ENCODE data around the gene PRPS2.

Gene PRPS2

GRCh38 chrX:12791257-12792228 is at the start of gene PRPS2:
Gene PRPS2 (plus strand): TSS chrX:12791412. CDS start chrX:12791498, 86 bp downstream.
- DNase-seq (ENCODE audit: low spot score) = peak; percentile 59

- DNase-seq (ENCODE audit: low spot score) = no peak
These were observed 49.8 kb upstream of the PRPS2 start for GRCh38 chrX:12741416-12741815.

DNA sequence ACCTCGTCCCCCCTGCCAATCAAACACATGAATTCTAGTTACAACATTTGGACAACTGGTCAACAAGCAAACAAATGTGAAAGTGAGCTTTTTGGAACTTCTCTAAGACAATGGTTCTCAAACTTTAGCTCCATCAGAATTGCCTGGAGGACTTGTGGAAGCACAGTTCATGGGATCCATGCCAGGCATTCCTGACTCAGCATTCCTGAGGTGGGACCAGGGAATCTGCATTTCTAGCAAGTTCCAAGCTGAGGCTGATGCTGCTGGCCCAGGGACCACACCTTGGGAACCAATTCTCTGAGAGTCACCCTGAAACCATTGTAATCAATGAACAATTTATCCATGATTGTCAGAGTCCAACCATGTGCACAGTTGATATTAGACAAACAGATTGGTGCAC is 43.8 kb upstream of the PRPS2 start:
- no peak for DNase-seq (ENCODE audit: low spot score)

DNA sequence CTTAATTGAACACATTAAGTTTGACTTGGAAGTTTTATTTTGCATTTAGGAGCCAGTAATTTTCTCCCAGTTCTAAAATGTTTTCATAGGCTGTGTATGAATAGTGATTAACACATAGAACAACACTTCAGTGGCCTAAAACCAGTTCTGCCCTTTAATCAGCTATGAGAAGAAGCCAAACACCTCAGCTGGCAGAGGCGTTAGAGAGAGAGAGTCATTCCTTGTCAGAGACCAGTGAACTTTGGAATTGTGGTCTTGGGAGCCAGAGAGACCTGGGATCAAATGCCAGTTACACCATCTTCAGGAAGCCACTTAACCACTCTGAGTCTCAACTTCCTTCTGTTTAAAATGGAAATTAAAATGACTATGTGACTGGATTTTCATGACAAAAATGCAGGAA is 39.3 kb upstream of the PRPS2 start:
- DNase-seq (ENCODE audit: low spot score) = no peak

- DNase-seq (ENCODE audit: low spot score) = no peak
These were observed 37.8 kb upstream of the PRPS2 start for GRCh38 chrX:12753366-12753765.

DNA sequence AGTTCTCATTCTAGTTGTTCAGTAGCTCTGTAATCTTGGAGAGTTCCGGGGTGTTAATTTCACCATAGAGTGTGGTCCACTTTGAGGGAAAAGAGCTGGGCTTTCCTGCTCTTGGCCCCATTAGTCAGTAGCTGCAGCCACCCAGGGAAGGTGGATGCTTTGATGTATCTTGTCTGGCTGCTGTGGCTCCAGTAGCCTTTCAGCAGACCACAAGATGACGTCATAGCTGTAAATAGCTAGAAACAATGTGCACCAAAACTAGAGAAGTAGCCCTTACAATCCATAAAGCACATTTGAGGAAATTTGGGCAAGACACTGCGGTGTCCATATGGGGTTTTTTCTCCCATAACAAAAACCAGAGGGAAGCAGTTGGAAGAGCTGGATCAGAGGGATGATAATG is 32.9 kb upstream of the PRPS2 start:
- no peak for DNase-seq (ENCODE audit: low spot score)

GRCh38 chrX:12767856-12768255 is 23.4 kb upstream of the PRPS2 start:
- DNase-seq (ENCODE audit: low spot score) = no peak

DNA sequence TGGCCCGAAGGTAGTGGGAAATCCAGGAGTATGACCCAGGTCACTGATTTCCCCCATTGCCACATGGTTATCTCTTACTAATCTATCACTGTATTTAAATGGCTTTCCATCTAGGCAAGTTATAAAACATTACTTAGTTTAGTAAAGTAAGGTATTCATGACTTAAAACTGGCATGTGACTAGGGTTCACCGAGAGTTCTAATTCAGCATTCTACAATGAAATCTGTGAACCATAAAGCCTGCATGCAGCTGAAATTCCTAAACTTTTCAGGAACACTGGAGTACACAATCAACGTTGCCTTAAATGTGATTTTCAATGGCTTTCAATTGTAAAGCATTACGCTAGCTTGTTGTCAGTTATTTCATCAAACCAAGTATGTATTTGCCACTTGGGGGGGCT is 22.7 kb upstream of the PRPS2 start:
- DNase-seq (ENCODE audit: low spot score) = no peak

GRCh38 chrX:12770440-12770839 is 20.8 kb upstream of the PRPS2 start:
- DNase-seq (ENCODE audit: low spot score) = peak; percentile 16

DNA sequence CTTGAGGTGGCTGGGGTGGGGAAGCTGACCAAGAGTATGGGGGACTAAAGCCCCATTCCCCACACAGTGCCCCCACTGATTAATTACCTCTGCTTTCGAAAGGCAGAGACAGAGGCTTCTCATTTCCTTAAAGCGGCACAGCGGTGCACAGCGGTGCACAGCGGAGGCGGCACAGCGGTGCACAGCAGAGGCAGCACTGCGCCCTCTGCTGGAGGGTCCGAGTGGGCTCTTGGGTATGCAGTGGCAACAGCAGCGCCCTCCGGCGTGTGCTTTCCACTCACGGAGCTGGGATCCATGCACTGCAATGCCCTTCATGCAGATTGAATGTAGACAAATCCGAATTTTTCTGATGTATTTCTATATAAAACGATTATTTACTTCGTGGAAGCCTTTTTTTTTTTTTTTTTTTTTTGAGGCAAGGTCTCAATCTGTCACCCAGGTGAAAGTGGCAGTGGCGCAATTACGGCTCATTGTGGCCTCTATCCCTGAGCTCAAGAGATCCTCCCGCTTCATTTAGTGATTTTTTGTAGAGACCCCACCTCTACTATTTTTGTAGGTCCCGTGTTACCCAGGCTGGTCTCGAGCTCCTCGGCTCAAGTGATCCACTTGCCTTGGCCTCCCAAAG is 19.7 kb upstream of the PRPS2 start:
- peak; percentile 14 for DNase-seq (ENCODE audit: low spot score)

DNA sequence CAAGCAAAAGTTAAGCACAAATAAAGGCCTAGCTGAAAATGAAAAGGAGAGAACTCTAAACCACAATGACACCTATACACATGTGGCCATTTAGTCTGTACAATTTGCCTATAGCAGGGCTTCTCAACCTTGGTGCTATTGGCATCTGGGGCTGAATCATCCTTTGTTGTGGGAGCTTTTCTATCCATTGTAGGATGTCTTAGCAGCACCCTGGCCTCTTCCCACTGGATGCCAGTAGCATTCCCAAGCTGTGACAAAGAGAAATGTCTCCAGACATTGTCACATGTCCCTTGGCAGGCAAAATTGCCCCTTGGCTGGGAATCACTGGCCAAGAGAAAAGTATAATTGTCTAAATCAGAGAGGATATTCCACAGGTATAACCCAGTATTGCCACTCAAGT is 13.5 kb upstream of the PRPS2 start:
- DNase-seq (ENCODE audit: low spot score) = no peak

DNA sequence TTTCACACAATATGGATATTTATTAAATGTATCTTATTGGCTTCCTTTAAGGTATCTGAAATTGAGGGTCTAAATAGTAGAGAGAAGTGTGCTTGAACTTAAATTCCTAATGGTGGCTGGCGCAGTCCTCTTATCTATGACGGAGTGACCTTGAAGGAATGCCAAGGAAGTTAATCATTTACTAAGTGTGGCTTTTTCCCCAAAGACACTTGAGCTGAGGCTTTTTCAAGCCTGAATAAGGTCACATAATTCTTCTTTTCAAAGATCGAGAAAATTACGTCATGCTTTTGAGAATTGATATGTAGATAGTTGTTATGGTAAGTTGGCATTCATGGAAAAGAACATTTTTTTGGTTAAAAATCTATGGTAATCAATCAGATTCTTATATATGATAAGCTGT is 11.7 kb upstream of the PRPS2 start:
- DNase-seq (ENCODE audit: low spot score) = no peak

DNA sequence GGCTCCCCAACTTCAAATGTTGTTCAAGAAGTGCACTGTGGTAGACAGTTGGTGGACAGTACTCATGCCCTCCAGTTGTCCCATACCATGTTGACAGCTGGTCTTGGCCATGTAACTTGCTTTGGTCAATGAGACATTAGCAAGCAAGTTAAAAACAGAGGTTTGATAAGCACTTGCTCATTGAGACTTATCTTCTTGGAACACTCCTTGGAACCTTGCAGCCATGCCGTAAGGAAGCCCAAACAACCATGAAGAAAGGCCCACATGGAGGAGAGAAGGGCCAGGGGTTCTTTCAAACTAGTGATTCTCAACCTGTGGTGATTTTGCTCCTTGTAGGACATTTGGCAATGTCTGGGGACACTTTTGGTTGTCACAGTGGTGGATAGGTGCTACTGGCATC is 2.6 kb upstream of the PRPS2 start:
- DNase-seq (ENCODE audit: low spot score) = no peak

DNA sequence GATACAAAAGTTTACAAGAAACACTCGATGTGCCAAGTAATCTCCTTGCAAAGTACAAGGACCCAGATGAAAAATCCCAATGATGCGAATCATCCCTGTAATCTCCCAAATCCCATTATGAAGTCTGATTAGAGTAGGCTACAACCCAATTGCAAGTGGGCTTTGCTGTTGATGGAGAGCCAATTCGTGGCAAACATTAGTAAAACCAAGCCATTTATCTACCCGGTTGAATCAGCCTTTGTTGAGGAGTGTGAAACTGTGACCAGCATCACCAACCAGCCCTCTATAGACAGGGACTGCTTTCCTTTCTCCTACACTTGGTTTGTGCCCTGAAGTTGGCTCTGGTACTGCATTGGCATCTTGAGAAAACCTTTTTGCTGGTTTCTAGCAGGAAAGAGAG is 1.2 kb upstream of the PRPS2 start:
- DNase-seq (ENCODE audit: low spot score) = no peak

- DNase-seq (ENCODE audit: low spot score) = no peak
These were observed 341 bp upstream of the PRPS2 start for GRCh38 chrX:12790885-12791256.

DNA sequence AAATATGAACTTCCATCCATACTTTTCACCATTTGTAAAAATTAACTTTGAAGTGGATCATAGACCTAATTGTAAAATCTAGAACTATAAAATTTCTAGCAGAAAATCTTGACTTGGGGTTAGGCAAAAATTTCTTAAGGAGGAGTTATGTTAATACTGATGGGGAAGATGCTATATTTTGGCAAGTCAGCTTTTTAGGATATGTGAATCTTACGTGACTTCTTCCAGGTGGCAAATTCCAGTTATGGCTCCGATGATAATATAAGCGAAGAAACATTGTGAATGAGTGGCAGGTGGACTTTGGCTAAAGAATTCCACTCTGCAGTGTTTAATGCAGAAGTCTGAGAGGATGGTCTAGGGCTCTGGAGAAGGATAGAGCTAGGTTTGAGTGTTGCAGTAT is 1.5 kb downstream of the PRPS2 start:
- no peak for DNase-seq (ENCODE audit: low spot score)

GRCh38 chrX:12794654-12795053 is 3.4 kb downstream of the PRPS2 start:
- no peak for DNase-seq (ENCODE audit: low spot score)

GRCh38 chrX:12798601-12799000 is 7.4 kb downstream of the PRPS2 start:
- DNase-seq (ENCODE audit: low spot score) = no peak

DNA sequence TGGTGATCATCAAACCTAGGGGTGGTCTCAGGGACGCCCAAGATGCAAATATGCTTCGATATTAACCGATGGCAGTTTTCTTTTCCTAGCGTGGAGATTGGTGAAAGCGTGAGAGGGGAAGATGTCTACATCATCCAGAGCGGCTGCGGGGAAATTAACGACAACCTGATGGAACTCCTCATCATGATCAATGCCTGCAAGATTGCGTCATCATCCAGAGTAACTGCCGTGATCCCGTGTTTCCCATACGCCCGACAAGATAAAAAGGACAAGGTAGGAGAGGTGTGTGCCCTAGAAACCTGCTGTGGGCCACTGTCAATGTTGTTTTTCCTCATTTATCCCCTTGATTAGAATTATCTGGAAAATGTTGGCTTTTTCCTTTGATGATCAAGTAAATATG is 7.9 kb downstream of the PRPS2 start:
- DNase-seq (ENCODE audit: low spot score) = no peak

GRCh38 chrX:12802741-12803140 is 11.5 kb downstream of the PRPS2 start:
- no peak for DNase-seq (ENCODE audit: low spot score)

GRCh38 chrX:12804655-12805054 is 13.4 kb downstream of the PRPS2 start:
- no peak for DNase-seq (ENCODE audit: low spot score)

DNA sequence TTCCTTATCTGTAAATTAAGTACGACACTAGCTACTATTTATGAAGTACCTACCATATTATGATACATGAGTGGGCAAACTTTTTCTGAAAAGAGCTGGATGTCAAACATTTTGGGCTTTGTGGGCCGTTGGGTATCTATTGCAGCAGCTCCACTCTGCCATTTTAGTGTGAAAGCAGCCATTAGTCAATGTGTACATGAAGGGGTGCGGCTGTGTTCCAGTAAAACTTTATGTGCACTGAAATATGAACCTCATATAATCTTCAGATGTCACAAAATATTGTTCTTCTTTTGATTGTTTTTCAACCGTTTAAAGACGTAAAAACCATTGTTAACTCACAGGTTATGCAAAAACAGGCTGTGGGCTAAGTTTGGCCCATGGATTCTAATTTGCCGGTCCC is 14.1 kb downstream of the PRPS2 start:
- DNase-seq (ENCODE audit: low spot score) = no peak

DNA sequence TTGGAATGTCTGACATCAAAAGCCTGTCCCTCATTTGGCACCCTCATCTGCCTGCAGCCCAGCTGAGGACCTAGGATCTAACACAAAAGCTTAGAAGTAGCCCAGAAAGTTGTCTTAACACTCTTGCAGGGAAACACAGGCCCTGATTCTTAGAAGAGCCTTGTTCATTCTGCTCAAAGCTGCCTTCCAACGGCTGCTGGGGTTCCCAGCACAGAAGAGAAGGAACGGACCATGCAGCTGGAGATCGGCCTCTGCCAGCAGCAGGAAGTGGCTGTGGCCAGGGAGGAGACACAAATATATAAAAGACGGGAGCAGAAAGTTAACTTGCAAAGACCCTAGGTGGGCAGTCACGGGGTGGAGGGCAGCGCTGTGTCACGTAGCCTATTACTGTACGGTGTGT is 20.4 kb downstream of the PRPS2 start:
- DNase-seq (ENCODE audit: low spot score) = no peak

- peak; percentile 61 for DNase-seq (ENCODE audit: low spot score)
These were observed 23.2 kb downstream of the PRPS2 start for GRCh38 chrX:12814420-12814819.

Measured in cerebellar cortex (tissue), 1 donor.